HL-60/S4 treated with phorbol 12-myristate 13-acetate at 8.2 ng/mL for 4 days and 3 days (cell line): ENCODE data around the gene TTYH1.
"Not testable (repeated sequence)": the region's sequence is repeated elsewhere in the genome, so short reads cannot be mapped to it uniquely, and the experiment has no call there.

Experiments used
- in situ Hi-C: fragments of 300-500 bp; cut with MboI; formaldehyde crosslinking; loops from 2 replicates; pipeline ENCODE4 v1.15.0; 2022; ENCODE audit warnings: low sequenced_read_pairs

The TTYH1 gene

DNA sequence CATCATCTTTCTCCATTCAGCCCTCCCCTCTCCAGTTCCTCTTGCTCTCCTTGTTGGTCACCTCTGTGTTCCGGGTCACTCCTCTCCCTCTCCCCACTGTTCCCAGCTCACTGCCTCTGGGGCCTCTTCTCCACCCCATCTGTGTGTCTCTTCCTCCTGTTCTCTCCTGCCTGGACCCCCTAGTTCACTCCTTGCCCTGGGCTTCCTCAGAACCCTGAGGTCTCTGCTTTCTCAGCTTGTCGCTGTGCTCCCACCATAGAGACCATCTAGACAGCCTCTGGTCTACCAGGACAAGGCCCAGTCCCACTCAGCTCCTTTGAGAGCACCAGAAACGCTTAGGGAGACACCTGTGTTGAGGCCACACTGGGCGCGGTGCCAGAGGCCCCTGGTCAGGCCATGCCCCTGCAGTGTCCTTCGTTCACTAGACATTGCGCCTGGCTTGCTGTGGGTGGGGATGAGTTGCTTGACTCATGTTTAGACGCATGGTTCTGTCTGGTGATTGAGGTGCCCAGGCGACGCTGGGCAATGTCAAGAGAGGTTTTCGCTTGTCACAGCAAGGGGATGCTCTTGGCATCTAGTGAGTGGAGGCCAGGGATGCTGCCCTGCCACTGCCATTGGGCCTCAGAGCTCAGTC is 43.5 kb downstream of the TTYH1 start:
- in situ Hi-C loops, result no loop called here

DNA sequence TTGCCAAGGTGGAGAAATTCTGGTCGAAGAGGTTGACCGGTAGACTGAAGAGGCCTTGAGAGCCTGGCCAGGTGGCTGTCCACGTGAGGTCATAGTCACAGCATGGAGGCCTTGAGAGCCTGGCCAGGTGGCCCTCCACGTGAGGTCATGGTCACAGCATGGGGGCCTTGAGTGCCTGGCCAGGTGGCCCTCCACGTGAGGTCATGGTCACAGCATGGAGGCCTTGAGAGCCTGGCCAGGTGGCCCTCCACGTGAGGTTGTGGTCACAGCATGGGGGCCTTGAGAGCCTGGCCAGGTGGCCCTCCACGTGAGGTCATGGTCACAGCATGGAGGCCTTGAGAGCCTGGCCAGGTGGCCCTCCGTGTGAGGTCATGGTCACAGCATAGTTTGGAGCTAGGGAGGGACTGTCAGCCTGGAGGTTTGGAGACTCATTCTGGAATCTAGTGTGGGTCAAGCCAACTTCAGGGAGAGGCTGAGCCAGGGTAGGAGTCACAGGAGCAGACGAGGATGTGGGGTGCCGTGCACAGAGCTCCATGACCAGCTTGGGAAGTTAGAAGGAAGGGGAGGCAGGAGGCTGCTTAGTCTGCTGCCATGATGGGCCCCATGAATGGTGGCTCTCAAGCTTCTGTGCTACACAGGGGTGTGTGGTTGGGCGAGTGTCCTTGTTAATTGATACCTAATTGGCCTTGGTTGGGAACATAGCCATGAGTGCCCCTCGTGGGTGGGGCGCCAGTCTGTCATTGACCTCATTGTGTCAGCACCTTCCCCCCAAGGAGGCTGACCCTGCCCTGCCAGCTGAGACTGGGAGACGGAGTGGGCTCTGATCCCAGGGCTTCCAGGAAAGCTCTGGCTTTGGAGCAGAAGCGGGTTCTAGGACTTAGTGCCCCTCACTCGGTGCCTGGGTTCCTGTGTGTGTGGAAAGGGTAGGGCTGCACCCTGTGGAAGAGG is 44.3 kb downstream of the TTYH1 start:
- in situ Hi-C loops, result no loop called here

DNA sequence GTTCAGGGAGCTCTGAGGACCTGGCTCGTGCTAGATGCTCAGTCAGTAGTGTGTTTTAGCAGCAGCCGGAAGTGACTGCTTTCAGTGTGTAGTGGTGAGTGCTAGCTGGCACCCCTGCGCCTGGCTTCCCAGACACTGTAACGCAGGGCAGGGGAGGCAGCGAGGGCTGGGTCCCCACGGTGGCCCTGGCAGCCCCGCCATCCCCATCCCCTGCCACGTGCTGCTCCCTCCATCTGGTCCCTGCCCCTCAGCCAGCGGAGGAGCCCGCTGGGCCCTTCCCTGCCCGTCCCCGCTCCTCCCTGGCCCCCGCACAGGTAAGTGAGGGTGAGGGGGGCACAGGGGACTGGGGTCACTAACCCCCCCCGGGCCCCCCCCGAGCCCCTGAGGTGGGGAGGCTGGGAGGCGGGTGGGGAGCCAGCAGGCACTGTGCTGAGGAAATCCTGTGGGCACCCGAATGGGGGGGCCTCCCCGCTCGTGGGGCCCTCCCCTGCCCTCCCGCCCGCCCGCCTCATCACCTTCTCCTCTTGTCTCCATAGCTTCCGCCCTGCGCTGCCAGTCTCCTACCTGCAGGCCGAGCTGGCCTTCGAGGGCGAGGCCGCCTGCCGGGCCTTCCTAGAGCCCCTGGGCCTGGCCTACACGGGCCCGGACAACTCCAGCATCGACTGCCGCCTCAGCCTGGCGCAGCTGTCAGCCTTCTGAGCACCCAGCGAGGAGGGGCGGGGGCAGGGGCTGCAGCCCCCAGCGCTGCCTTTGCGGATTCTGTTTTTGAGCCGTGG is 45.2 kb downstream of the TTYH1 start:
- in situ Hi-C loops, result no loop called here

GRCh38 chr19:54461210-54461609 is 45.9 kb downstream of the TTYH1 start:
- in situ Hi-C loops, result no loop called here

DNA sequence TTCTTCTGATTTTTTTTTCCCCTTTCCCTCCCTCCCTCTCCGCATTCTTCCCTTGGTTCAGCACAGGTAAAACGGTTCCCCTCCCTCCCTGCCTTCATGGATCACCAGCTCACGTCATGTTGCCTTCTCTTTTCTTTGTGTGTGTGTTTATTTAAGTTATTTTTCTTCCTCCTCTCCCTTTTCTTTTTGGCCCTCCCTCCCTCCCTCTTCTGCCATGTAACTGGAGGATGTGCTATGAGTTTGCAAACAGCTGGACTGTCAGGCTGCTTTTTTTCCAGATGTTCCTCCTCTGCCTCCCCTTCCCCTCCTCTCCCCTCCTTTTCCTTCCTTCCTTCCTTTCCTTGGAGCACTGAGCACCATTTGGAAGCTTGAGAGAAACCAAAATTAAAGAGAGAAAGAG is 46.3 kb downstream of the TTYH1 start:
- in situ Hi-C loops, result no loop called here

DNA sequence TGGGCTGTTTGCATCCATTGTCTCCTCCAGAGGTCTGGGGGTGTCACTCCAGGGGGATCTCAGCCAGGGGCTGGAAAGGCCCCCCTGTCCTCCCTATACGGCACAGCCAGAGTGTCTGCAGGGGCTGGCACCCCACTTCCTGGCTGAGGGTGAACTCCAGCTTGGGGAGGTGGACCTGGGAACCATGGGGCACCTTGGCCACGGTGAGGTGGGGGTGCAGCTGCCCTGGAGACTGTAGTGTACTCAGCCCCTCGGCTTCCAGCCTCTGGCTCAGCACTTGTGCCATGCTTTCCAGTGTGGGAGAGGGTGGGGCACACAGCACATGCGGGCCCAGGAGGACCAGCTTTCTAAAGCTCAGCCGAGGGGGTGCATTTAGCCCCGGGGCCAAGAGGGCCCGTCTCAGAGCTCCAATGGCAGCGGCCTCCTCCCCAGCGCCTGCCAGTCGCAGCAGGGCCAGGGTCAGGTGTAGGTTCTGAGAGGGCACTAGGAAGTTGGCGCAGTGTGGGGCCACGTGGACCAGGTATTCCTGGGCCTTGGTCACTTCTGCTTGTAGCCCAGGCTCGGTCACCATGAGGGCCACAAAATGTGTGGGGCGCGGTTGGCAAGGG is 46.9 kb downstream of the TTYH1 start:
- in situ Hi-C loops, result no loop called here

GRCh38 chr19:54462655-54463530 is 47.6 kb downstream of the TTYH1 start:
- in situ Hi-C loops, result no loop called here

DNA sequence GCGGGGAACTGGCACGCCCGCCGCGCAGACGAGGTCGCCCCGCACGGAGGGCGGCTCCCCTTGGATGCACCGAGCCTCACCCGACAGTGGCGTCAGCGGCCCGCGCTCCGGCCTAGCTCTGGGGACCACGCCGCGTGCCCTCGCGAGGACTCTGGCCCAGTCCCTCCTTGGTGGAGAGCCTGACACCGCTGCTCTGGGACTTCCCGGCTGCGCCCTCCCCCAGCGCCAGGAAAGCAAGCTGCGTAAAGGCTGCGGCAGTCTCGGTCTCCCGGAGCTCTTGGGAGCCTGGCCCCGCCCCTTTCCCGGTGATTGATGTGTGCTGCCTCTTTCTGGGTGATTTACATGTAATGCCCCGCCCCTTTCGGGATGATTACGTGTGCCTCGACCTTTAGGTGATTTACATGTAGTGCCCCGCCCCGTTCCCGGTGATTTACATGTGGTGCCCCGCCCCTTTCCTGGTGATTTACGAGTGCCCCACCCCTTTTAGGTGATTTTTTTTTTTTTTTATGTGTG is 48.3 kb downstream of the TTYH1 start, which contains the start of gene LENG9:
TSS of gene LENG9 (minus strand) at position 248 of the 513 bp plus-strand sequence. CDS start 252 bp downstream, outside the sequence.
- in situ Hi-C loops, result no loop called here

DNA sequence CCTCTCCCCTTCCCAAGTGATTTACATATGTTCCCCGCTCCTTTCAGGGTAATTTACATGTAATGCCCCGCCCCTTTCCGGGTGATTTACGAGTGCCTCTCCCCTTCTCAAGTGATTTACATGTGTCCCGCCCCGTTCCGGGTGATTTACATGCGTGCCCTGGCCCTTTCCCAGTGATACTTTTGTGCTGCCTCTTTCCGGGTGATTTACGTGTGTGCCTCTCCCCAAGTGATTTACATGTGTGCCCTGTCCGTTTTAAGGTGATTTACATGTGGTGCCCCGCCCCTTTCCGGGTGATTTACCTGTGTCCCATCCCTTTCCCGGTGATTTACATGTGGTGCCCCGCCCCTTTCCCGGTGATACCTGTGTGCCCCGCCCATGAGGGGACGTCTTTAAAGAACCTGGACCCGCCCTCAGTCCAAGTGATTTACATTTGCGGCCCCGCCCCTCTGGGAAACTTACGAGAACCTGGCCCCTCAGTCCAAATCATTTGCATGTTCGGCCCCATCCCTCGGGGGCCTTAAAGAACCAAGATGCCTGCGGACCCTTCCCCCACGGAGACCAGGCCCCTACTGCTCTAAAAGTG is 48.9 kb downstream of the TTYH1 start:
- in situ Hi-C loops, result no loop called here

DNA sequence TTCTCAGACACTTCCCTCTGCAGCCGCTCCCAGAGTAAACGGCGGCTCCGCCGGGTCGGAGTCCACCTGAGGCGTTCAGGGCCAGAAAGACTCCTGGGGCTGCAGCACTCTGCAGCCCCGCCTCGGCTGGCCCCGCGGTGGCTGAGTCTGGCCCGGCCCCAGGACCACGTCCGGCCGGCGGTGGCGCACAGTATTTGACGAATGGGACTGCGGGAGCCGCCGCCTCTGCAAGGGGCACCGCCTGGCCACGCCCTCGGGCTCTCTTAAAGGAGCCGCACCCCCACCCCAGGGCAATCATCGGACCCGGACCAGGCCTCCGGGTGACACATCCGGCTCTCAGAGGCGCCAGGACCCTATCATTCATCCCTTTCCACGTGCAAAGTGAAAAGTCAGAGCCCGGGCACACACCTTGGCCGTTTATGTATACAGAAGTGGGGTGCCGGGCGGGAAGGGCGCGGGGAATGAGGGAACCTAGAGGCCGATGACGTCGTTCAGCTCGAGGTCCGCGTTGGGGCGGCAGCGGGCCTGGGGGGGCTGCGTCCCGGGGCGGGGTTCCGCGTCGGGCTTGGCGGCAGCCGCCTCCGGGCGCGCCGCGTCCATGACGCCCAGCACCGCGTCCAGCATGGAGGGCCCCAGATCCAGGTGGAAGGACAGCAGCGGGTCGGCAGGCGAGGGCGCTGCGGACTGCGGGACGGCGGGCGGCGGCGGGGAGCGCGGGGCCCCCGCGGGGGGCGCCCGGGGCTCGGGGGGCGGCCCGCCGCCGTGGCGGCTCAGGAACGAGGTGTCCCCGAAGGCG is 49.6 kb downstream of the TTYH1 start:
- in situ Hi-C loops, result no loop called here

DNA sequence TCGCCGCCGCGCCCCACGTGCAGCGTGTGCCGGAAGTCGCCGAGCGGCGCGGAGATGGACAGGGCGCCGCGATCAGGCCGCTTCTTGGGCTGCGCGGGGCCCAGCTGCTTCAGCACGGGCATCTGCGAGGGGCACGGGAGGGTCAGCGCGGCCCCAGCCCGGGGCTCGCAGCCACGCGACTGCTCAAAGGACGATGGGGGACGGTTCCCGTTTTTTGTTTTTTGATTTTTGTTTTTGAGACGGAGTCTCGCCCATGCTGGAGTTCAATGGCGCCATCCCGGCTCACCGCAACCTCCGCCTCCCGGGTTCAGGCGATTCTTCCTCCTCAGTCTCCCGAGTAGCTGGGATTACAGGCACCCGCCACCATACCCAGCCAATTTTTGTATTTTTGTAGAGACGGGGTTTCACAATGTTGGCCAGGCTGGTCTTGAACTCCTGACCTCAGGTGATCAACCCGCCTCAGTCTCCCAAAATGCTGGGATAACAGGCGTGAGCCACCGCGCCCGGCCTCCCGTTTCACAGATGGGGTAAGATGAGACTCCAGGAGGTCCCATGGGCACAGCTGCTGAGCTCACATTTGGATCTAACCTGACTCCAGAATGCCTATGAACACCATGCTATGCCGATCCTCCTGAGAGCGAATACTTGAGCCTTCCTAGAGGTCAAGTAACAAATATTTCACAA is 50.3 kb downstream of the TTYH1 start:
- in situ Hi-C loops, result no loop called here

- in situ Hi-C loops, result not testable (repeated sequence)
Observed at GRCh38 chr19:54466110-54466480, 50.8 kb downstream of the TTYH1 start.

- in situ Hi-C loops, result no loop called here
Observed at GRCh38 chr19:54469496-54469934, 54.3 kb downstream of the TTYH1 start.

DNA sequence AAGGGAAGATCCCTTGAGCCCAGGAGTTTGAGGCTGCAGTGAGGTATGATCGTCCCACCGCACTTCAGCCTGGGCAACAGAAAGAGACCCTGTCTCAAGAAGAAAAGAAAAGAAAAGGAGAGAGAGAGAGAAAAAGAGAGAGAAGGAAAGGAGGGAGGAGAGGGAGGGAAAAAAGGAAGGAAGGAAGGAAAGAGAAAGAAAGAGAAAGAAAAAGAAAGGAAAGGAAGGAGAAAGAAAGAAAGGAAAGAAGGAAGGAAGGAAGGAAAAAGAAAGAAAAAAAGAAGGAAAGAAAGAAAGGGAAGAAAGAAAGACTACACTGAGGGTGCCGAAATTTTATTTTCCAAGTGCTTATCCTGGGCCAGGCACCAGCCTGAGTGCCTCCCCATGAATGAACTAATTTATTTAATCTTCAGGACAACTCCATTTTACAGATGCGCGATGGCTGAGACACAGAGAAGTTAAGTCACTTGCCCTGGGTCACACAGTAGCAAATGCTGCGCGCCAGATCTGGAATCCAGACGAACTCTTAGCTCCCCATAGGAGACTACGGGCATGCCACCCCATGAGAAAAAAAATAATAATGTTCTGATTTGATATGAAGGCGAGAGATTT is 55.1 kb downstream of the TTYH1 start:
- in situ Hi-C loops, result no loop called here

DNA sequence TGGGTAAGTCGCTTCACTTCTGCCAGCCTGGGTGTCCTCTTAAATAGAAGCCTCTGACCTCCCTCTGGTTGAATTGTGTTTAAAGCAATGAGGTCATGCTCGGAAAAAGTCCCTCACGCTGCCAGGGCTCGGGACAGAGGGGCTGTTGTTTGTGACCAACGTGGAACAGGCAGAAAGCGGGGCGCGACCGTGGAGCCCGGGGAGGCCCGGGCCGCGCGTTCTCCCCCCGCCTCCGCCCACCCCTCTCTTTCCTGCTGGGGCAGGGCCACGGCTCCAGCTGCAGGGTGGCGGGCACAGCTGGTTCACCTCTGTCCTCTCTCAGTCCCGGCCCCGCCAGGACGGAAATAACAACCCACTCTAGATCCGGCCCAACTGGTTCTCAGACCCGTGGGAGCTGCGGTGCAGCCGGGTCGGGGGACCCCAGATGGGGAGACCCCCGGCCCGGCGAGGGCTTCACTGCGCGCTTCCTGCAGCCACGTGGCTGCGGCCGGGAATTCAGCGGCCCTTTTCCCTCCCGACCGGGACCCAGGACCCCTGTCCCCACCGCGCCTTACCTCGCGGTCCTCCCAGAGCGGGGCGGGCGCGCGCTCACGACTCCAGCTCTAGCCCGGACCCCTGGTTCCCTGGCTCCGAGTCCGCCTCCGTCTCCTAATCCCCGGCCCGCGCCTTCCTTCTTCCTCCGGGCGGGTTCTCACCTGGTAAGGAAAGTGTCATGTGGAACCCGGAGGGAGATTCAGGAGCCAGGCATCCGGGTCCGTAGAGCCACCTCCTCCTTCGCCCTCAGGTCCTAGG is 55.9 kb downstream of the TTYH1 start:
- in situ Hi-C loops, result no loop called here

DNA sequence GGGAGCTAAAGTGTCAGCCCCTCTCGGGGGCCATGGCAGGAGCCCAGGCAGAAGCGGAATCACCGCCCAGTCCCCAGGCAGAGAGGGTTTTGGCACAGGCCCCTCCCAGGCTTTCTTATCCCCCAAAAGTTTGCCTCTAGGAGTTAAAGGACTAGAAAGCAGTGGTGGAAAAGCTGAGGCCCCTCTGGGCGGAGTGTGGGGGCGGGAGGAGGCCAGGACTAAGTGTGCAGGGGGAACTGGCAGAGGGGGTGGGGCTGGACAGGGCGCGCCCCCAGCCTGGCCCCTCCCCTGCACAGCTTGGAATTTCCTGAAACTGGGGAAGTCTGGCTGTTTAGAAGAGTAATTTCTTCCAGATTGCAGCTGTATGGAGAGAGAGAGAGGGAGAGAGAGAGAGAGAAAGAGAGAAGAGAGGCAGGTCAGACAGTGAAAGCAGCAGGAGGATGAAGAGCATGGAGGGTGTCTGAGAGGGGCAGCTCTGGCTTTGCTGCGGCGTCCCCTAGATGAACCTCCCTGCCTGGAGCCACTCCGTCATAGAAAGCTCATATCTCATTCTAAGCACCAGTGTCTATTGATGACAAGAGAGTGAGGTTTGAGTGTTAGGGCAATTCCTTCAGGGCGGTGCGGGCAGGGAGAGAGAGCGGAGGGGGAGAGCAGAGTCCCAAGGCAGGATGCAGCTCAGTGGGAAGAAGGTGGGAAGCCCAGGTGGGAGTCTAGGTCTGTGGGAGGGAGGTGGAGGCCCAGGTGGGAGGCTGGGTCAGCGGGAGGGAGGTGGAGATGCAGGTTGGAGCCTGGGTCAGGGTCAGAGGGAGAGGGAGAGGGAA is 58.0 kb downstream of the TTYH1 start, which contains the start of gene CDC42EP5:
TSS of gene CDC42EP5 (minus strand) at position 226 of the 821 bp plus-strand sequence. CDS start 7,749 bp downstream, outside the sequence.
- in situ Hi-C loops, result no loop called here
